GM18870 (cell line): ENCODE data around the gene AKR7A3.
"Not testable (repeated sequence)": the region's sequence is repeated elsewhere in the genome, so short reads cannot be mapped to it uniquely, and the experiment has no call there.

Source experiments
- ATAC-seq: cut with Tn5 transposase; IDR thresholded peaks from one replicate; pipeline ENCODE4 v1.9.1; 2021; ENCODE audit warnings: moderate library complexity; ENCODE audit not compliant: unreplicated experiment

Gene AKR7A3

GRCh38 chr1:19300211-19300610 lies 11.6 kb upstream of the AKR7A3 start:
- no peak for ATAC-seq

DNA sequence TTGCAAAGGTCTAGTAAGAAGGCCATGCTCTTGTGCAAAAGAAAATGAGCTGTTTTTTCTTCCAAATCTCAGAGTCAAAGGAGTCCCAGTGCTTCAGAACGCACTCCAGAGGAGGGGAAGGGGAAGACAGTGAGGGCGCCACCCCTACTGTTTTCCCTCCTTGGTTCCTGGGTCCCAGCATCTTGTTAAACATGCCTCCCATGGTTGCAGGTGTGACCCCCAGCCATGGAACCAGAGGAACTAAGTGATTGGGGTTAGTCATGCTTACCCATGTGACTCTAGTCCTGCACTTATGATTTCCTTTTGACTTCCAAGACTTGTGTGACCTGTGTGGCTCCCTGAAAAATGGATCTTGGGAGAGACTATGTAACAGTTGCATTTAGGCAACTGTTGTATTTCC lies 6.1 kb upstream of the AKR7A3 start:
- ATAC-seq: no peak

GRCh38 chr1:19289244-19289643 lies 674 bp upstream of the AKR7A3 start:
- no peak for ATAC-seq

DNA sequence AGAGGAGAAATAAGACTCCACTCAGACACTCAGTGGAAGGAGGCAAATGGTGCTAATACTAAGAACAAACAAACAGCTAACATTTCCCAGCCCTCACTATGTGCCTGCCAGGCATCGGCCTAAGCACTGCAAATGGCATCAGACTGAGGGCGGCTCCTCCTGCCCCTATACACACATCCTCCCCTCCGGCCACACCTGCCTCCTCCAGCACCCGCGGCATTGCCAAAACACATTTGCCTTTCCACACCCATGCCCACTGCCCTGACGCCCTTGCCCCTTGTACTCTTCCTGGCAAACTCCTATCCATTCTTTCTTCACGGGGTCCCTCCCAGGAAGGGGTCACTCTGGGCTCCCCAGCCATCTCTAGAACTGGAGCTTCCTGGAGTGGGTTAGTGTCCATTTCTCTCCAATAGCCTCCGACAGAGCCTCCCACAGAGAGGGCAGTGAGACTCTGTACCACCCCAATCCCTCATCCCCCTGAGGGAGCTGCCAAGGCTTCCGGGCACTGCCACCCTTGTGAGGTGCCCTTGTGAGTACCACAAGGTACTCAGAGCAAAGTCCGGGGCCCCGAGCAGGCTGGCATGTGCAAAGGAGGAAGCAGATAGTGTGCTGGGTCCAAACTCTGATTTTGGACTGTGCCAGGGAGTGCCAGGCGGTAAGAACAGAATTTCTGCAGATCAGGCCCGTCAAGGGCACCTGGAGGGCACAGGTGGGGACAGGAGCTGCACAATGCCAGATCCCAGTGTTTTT lies 959 bp downstream of the AKR7A3 start:
- ATAC-seq: no peak

GRCh38 chr1:19285807-19286206 lies 2.8 kb downstream of the AKR7A3 start:
- not testable (repeated sequence) for ATAC-seq

DNA sequence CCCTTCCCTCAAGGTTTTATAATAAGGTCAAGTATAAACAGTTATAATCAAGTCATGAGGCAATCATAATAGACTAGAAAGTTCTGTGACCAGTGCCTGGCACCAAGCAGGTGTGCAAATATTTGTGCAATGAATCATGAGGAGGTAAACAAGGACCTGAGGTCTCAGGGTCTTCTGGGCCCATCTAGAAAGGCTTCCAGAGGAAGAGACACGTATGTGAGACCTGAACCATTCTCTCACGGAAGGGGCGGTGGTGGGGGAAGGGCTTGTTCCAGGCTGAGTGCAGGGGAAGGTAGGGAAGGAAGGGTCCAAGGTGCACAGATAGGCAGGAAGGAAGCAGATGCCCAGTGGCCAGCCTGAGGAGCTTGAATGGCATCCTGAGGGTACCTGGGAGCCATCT lies 3.2 kb downstream of the AKR7A3 start:
- not testable (repeated sequence) for ATAC-seq

GRCh38 chr1:19284881-19285280 lies 3.7 kb downstream of the AKR7A3 start:
- no peak for ATAC-seq

DNA sequence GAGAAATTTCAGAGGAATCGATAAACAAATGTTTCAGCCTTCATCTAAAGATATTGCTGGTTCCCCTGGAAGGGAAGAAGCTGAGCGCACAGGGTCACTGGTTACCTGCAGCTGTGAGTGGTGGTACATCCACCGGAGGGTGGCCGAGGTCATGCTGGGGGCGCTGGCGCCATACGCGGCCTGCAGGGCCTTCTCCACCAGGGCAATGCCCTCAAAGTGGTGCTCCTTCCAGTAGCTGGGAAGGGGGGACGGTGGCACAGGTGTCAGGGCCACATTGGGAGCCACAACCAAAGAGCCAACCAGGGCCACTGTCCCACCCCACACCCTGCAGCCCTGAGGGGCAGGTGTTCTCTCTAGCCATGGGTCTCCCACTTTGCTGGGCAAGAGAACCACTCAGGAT lies 4.7 kb downstream of the AKR7A3 start:
- no peak for ATAC-seq

DNA sequence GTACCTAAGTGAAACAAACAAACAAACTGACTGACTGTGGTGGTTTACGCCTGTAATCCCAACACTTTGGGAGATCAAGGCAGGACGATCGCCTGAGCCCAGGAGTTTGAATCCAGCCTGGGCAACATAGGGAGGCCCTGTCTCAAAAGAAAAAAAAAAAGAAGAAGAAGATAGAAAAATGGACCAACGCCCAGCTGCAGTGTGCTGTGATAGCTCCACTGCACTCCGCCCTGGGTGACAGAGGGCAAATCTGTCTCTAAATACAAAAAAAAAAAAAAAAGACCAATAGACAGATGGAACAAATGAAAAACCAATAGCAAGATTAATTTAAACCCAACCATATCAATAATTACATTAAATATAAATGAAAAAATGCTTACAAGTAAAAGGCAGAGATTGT lies 13.9 kb downstream of the AKR7A3 start:
- ATAC-seq: no peak

DNA sequence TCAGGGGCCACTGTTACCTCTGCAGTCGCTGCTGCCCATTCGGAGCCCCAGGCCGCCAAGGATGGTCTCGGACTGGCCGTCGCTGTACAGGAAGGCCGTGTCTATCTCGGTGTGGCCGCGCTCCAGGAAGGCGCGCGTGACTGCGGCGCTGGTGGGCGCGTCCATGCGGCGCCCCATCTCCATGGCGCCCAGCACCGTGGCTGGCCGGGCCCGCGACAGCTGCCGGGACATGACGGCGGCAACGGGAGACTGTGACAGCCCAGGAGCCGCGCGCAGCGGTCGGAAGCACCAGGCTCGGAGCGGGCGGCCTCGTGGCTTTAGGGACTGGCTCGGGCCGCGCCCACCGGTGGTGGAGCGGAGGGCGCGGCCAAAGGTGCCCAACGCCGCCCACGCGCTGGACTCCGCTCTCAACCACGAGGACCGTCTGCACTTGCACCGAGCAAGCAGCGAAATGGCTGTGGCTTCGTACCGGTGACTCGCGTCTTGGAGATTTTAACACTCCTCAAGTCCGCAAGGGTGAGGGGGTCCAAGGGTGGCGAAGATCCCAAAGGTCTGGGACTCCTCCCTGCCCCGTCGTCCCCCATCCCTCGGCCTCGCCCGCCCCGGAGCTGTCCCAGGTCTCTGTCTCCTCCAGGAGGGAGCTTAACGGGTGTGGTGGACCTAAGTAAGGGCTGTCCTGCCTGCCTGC lies 14.6 kb downstream of the AKR7A3 start:
- not testable (repeated sequence) for ATAC-seq

GRCh38 chr1:19273106-19273843 lies 15.3 kb downstream of the AKR7A3 start:
- ATAC-seq: no peak

GRCh38 chr1:19272064-19272463 lies 16.5 kb downstream of the AKR7A3 start:
- ATAC-seq: no peak

DNA sequence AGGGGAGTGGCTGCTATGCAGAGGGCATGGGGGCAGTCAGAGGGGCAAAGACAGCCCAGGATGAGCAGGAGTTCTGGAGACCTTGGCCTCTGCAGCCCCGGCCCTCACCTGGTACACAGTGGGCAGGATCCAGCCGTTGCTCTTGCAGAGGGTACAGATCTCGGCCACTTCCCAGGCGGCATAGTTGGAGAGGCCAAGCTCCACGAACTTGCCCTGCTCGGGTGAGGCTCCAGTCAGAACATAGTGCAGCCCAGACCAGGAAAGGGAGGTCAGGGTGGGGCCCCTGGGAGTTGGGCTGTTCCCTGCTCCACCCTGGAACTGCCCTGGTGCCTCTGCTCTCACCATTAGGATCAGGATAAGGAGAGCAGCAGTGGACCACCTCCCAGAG lies 18.2 kb downstream of the AKR7A3 start:
- ATAC-seq: not testable (repeated sequence)

GRCh38 chr1:19269427-19270342 lies 18.9 kb downstream of the AKR7A3 start:
- ATAC-seq: not testable (repeated sequence)

DNA sequence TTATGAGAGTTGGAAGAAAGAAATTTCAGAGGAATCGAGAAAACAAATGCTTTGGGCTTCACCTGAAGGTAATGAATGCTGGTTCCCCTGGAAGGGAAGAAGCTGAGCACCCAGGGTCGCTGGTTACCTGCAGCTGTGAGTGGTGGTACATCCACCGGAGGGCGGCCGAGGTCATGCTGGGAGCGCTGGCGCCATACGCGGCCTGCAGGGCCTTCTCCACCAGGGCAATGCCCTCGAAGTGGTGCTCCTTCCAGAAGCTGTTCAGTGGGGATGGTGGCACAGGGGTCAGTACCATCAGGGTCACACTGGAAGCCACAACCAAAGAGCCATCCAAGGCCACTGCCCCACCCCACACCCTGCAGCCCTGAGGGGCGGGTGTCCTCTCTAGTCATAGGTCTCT lies 20.1 kb downstream of the AKR7A3 start:
- no peak for ATAC-seq

GRCh38 chr1:19262744-19263143 lies 25.8 kb downstream of the AKR7A3 start:
- no peak for ATAC-seq

DNA sequence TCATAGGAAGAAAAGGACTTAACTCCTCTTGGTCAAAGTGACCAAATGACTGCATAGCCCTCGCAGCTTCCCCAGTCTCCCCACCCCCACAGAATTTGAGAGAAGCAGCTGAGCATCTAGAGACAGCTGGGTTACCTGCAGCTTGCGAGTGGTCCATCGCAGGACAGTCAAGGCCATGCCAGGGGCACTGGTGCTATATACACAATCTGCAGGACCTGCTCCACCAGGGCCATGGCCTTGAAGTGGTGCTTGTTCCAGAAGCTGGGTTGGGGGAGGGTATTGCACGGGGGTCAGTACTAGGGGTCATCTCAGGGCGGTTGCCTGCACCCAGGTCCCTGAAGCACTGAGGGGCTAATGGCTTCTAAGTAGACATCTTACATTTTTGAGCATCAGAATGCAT lies 26.5 kb downstream of the AKR7A3 start:
- no peak for ATAC-seq

GRCh38 chr1:19260211-19261138 lies 28.1 kb downstream of the AKR7A3 start:
- ATAC-seq: no peak

- no peak for ATAC-seq
Observed at GRCh38 chr1:19258353-19258752, 30.2 kb downstream of the AKR7A3 start.
